Endometrial microvascular endothelial cells (primary cell): Measurements from ENCODE around the gene CHN2. TPM values are rescaled to one million over a fixed set of nuclear protein-coding genes. Genes with fewer than 3 reads are reported as not detected.

Experiments used
- in situ Hi-C: cut with HindIII; loops from 2 replicates; pipeline ENCODE4 v1.10.0; 2017; ENCODE audit warnings: low sequenced_read_pairs, low pct_unique_long_range_greater_than_20kb; ENCODE audit errors: inconsistent ontology term
- total RNA-seq: library from RNA; depleted of rRNA; stranded (reverse); fragments of >200 nt; gene quantifications from one replicate; pipeline ENCODE4 v1.2.3, GENCODE V29; 2015; ENCODE audit errors: inconsistent ontology term

The CHN2 gene
- total RNA-seq, 1 donor from 2014 or later, result 0.28 TPM

- in situ Hi-C loops, result no loop called here
These were observed 98.5 kb downstream of the CHN2 start for GRCh38 chr7:29292886-29293658.

- in situ Hi-C loops, result no loop called here
These were observed 101.8 kb downstream of the CHN2 start for GRCh38 chr7:29296421-29296820.

GRCh38 chr7:29297194-29297890 lies 102.8 kb downstream of the CHN2 start:
- in situ Hi-C loops, result no loop called here

GRCh38 chr7:29299086-29299485 lies 104.5 kb downstream of the CHN2 start:
- in situ Hi-C loops, result no loop called here

- in situ Hi-C loops, result no loop called here
These were observed 105.5 kb downstream of the CHN2 start for GRCh38 chr7:29300026-29300480.

GRCh38 chr7:29300649-29301048 lies 106.1 kb downstream of the CHN2 start:
- in situ Hi-C loops, result no loop called here

GRCh38 chr7:29302666-29303395 lies 108.3 kb downstream of the CHN2 start:
- in situ Hi-C loops, result no loop called here

- in situ Hi-C loops, result no loop called here
These were observed 110.2 kb downstream of the CHN2 start for GRCh38 chr7:29304756-29305155.

- in situ Hi-C loops, result no loop called here
These were observed 111.9 kb downstream of the CHN2 start for GRCh38 chr7:29306319-29306991.

GRCh38 chr7:29308424-29308823 lies 113.8 kb downstream of the CHN2 start:
- in situ Hi-C loops, result no loop called here

- in situ Hi-C loops, result no loop called here
These were observed 114.7 kb downstream of the CHN2 start for GRCh38 chr7:29309041-29309854.

GRCh38 chr7:29310625-29311024 lies 116.0 kb downstream of the CHN2 start:
- in situ Hi-C loops, result no loop called here

GRCh38 chr7:29311314-29311713 lies 116.7 kb downstream of the CHN2 start:
- in situ Hi-C loops, result no loop called here

GRCh38 chr7:29314148-29314547 lies 119.6 kb downstream of the CHN2 start:
- in situ Hi-C loops, result no loop called here

- in situ Hi-C loops, result no loop called here
These were observed 120.7 kb downstream of the CHN2 start for GRCh38 chr7:29315122-29315891.

- in situ Hi-C loops, result no loop called here
These were observed 121.3 kb downstream of the CHN2 start for GRCh38 chr7:29315892-29316270.

GRCh38 chr7:29316926-29317325 lies 122.4 kb downstream of the CHN2 start:
- in situ Hi-C loops, result no loop called here
